ENCODE measurements around the gene MAMLD1. TPM values are rescaled to one million over a fixed set of nuclear protein-coding genes. Genes with fewer than 3 reads are reported as not detected.

Gene MAMLD1
- total RNA-seq, 1 donor from 2014 or later: 3.0 TPM

DNA sequence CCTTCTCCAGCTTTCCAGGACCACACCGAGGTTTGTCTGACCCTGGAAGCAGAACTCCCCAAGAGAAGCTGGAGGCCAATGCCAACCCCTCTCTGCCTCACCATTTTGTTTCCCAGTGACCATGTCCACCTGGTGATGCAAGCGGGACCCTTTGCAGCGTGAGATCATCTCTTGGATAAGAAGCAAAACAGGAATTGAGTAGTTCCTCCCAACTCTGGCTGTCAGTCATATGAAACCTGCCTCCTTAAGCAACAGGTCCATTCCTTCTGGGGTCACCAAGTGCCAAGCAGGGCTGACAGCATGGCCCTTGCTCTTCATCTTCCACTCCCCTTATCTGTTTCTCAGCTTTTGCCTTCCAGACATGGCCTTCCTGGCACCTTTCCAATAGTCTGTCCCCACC is 164.0 kb downstream of the MAMLD1 start:
- DNase-seq (ENCODE audit: low read depth): no peak
- TF ChIP-seq, protein P1, sequence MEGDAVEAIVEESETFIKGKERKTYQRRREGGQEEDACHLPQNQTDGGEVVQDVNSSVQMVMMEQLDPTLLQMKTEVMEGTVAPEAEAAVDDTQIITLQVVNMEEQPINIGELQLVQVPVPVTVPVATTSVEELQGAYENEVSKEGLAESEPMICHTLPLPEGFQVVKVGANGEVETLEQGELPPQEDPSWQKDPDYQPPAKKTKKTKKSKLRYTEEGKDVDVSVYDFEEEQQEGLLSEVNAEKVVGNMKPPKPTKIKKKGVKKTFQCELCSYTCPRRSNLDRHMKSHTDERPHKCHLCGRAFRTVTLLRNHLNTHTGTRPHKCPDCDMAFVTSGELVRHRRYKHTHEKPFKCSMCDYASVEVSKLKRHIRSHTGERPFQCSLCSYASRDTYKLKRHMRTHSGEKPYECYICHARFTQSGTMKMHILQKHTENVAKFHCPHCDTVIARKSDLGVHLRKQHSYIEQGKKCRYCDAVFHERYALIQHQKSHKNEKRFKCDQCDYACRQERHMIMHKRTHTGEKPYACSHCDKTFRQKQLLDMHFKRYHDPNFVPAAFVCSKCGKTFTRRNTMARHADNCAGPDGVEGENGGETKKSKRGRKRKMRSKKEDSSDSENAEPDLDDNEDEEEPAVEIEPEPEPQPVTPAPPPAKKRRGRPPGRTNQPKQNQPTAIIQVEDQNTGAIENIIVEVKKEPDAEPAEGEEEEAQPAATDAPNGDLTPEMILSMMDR (IDR thresholded peaks at IDR 0.05; ENCODE audit: insufficient read depth, low read length, poor library complexity, severe bottlenecking): no peak
- H3K27me3 ChIP-seq (ENCODE audit: control insufficient read depth, insufficient read depth, low read length): no peaks in the 10 kb centered on the region
- no peak overlapping the region for H3K4me3 ChIP-seq (ENCODE audit: low read depth, low read length)
- no peaks in the 10 kb centered on the region for H3K36me3 ChIP-seq (ENCODE audit: control insufficient read depth, insufficient read depth, low read length)

DNA sequence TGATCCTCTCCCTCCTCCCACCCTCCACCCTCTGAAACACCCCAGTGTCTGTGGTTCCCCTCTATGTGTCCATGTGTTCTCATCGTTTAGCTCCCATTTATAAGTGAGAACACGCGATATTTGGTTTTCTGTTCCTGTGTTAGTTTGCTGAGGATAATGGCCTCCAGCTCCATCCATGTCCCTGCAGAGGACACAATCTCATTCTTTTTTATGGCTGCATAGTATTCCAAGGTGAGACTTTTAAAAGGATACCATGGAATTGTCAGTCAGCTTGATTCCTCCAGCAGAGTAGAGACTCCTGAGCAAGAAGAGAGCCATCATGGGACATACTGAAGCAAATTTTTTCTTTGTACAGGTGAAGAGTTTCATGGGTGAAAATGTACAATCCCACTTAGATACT is 166.5 kb downstream of the MAMLD1 start:
- DNase-seq (ENCODE audit: low read depth): no peak
- Histone ChIP-seq H3K36me3 (ENCODE audit: control insufficient read depth, insufficient read depth, low read length) (no peaks in the 10 kb centered on the region), H3K27me3 (ENCODE audit: control insufficient read depth, insufficient read depth, low read length) (no peaks in the 10 kb centered on the region), H3K4me3 (ENCODE audit: low read depth, low read length) (no peak overlapping the region)
- TF ChIP-seq, protein P1 (IDR thresholded peaks at IDR 0.05; ENCODE audit: insufficient read depth, low read length, poor library complexity, severe bottlenecking): no peak

DNA sequence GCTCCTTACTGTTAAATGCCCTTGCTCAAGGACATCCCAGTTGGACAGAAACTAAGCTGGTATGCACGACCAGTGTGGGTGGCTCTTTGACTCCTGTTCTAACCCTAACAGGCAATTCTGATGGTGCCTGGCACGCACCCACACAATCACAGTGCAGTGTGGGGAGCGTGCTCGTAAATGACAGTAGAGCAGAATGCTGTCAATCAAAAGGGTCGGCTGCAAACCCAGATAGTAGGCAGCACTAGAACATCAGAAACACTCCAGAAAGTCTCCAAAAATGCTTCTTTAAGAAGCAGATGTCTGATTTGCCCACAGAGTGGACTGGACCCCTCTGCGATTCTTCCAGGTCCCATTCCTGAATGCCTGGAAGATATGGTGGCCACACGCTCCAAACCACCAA is 167.7 kb downstream of the MAMLD1 start:
- no peak for DNase-seq (ENCODE audit: low read depth)
- TF ChIP-seq, protein P1 (IDR thresholded peaks at IDR 0.05; ENCODE audit: insufficient read depth, low read length, poor library complexity, severe bottlenecking): no peak
- no peaks in the 10 kb centered on the region for H3K36me3 ChIP-seq (ENCODE audit: control insufficient read depth, insufficient read depth, low read length)
- H3K4me3 ChIP-seq (ENCODE audit: low read depth, low read length): no peak overlapping the region
- no peaks in the 10 kb centered on the region for H3K27me3 ChIP-seq (ENCODE audit: control insufficient read depth, insufficient read depth, low read length)

DNA sequence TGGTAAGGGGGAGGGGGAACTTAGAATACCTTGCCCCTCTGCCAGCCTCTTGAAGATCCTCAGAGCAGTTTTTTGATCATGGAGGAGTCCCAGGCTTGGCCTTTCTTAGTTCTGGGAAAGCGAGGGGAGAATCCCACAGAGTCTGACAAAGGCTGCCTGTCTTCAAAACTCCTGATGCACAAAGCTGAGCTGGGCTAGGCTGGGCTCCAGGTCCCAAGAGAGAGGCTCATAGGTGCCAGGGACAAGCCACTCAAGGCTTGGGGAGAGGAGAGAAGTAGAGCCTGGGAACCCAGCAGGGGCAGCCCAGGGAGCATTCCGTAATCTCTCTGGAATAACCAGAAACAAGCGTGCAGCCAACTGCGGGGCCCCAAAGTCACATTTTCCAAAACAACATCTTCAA is 168.3 kb downstream of the MAMLD1 start:
- no peak for DNase-seq (ENCODE audit: low read depth)
- H3K36me3 ChIP-seq (ENCODE audit: control insufficient read depth, insufficient read depth, low read length): no peaks in the 10 kb centered on the region
- no peak overlapping the region for H3K4me3 ChIP-seq (ENCODE audit: low read depth, low read length)
- no peaks in the 10 kb centered on the region for H3K27me3 ChIP-seq (ENCODE audit: control insufficient read depth, insufficient read depth, low read length)
- TF ChIP-seq, protein P1 (IDR thresholded peaks at IDR 0.05; ENCODE audit: insufficient read depth, low read length, poor library complexity, severe bottlenecking): no peak

DNA sequence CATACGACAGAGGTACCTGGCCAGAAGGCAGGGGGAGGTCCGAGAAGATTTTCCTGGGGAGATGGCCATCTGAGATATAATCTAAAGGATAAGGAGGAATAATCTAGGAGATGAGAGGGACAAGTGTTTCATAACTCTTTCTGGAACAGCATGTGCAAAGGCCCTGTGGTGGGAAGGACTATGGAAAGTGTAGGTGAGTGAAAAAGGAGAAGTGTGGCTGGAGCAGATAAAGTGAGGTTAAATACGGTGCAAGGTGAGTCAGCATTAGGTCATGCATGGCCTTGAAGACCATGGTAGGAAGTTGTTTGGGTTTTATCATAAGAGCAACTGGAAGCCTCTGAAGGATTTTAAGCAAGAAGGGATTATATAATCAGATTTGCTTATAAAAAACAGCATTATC is 170.7 kb downstream of the MAMLD1 start:
- H3K36me3 ChIP-seq (ENCODE audit: control insufficient read depth, insufficient read depth, low read length): no peaks in the 10 kb centered on the region
- H3K4me3 ChIP-seq (ENCODE audit: low read depth, low read length): no peak overlapping the region
- no peak for DNase-seq (ENCODE audit: low read depth)
- no peaks in the 10 kb centered on the region for H3K27me3 ChIP-seq (ENCODE audit: control insufficient read depth, insufficient read depth, low read length)
- TF ChIP-seq, protein P1 (IDR thresholded peaks at IDR 0.05; ENCODE audit: insufficient read depth, low read length, poor library complexity, severe bottlenecking): no peak

DNA sequence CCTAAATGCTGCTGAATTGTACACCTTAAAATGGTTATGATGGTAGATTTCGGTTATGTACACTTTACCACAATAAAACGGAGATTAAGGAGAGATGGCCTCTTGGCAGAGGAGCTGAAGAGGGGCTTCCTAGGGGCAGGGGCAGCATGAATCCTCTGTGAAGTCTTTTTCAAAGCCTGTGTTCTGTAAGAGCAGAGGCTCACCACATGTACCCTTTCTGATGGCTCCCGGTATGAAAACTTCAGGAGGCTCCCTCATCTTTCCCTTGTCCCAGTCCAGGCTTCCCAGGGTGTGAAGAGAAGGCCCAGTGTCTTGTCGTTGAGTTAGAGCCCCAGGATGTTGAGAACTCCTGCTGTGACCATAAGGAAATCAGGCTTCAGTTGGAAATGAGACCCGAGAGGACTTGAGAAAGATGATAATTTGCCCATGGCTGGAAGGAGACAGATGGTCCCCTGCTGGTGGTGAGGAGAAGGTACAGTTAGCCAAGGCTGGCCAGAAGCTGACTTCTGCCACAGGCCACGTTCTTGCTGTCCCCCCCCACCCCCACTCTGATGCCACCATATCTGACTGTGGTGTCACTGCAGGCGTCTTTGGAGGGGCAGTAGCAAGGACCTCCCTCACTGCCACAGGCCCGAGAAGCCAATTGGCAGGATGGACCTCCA is 173.5 kb downstream of the MAMLD1 start:
- Histone ChIP-seq H3K27me3 (ENCODE audit: control insufficient read depth, insufficient read depth, low read length) (no peaks in the 10 kb centered on the region), H3K4me3 (ENCODE audit: low read depth, low read length) (no peak overlapping the region), H3K36me3 (ENCODE audit: control insufficient read depth, insufficient read depth, low read length) (no peaks in the 10 kb centered on the region)
- no peak for DNase-seq (ENCODE audit: low read depth)
- TF ChIP-seq, protein P1 (IDR thresholded peaks at IDR 0.05; ENCODE audit: insufficient read depth, low read length, poor library complexity, severe bottlenecking): no peak

Data from kidney epithelial cell (primary cell).